NB4 (cell line): ENCODE measurements around the gene IP6K1.

Experiments used
- DNase-seq: peaks from one replicate; pipeline ENCODE4 v3.0.0; 2010; ENCODE audit warnings: low read depth
- H3K4me3 ChIP-seq: one replicate; pipeline ENCODE4 v1.5.1; 2011; ENCODE audit warnings: mild to moderate bottlenecking, low read depth, low read length, moderate library complexity
- CTCF ChIP-seq: IDR thresholded peaks from one replicate; pipeline ENCODE4 v1.5.1; 2012; ENCODE audit warnings: low read depth, low read length
- MYC ChIP-seq: IDR thresholded peaks from 2 replicates; pipeline ENCODE4 v1.6.1; 2011; ENCODE audit warnings: low read depth, low read length
- POLR2A ChIP-seq: IDR thresholded peaks from 2 replicates; pipeline ENCODE4 v1.6.1; 2011; ENCODE audit warnings: mild to moderate bottlenecking; ENCODE audit not compliant: insufficient read length; ENCODE audit errors: extremely low read depth
- TF ChIP-seq, protein P1 (sequence below): IDR thresholded peaks from 2 replicates; pipeline ENCODE4 v1.6.1; 2011; ENCODE audit warnings: low read depth, low read length

Gene IP6K1

GRCh38 chr3:49794431-49794830 is 8.1 kb upstream of the IP6K1 start:
- no peak for DNase-seq
- H3K4me3 ChIP-seq = no peak overlapping the region
- TF ChIP-seq MYC (no peak), POLR2A (no peak), CTCF (no peak)
- TF ChIP-seq, protein P1, sequence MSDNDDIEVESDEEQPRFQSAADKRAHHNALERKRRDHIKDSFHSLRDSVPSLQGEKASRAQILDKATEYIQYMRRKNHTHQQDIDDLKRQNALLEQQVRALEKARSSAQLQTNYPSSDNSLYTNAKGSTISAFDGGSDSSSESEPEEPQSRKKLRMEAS = no peak

DNA sequence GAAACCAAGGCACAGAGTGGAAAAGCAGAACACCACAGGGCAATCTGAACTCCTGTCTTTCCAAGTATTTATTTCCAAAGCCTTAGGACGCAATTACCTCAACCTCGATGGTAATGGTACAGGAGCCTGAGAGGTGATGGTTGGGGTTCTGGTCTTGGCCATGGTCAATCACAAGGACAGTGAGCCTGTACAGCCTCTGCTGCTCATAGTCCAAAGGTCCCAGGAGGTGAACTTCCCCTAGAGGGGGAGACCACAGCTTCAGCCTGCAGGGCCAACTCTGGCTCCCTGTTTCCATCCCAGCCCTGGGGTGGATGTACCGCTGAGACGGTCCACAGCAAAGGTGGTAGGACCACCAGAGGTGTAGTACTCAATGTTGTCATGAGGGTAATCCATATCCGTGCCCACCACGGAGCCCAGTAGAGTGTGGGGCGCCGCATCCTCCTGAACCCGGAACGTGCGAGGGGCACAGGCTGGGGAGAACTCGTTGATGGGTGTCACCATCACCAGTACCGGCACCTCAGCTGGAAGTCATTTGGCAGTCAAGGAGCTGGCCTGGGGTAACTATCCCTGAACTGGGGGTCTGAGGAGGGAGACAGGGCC is 7.2 kb upstream of the IP6K1 start:
- DNase-seq = no peak
- H3K4me3 ChIP-seq = no peak overlapping the region
- TF ChIP-seq MYC (no peak), CTCF (no peak), POLR2A (no peak)
- TF ChIP-seq, protein P1 = no peak

DNA sequence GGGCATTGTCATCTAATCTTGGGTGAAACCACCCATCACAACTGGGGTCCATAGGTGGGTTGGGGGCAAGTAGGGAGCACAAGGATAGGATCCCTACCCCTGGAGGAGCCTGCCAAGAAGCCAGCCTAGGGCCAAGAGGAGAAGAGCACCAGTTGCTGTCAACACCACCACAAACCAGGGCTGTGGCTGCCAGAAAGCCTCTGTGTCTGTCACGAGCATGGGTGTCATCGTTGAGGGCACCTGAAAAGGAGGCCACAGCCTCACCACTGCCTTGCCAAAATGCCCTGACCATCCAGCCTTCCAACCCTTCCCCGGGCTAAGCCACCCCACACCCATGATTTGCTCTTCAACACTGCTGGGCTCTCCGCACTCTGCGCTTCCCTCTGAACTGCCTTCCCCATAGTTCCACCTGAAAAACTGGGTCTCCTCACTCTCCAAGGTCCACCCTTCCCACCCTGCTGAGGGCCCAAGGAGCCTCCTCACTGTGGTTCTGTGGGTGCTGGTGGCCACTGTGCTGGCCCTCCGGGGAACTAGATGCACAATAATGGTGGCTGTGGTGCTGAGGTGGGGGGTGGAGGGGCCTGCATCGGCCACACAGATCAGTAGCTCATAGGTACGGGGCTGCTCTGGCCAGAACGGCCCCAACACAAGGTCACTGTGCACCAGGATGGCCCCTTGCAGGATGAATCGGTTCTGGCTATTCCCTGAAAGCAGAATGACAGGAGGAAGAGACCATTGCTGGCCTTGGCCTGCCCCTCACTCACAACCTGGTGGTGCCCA is 6.2 kb upstream of the IP6K1 start:
- H3K4me3 ChIP-seq = no peak overlapping the region
- no peak for DNase-seq
- TF ChIP-seq, protein P1 = no peak
- TF ChIP-seq MYC = no peak
- TF ChIP-seq CTCF = no peak
- no peak for TF ChIP-seq POLR2A

- TF ChIP-seq MYC (no peak), POLR2A (no peak), CTCF (no peak)
- TF ChIP-seq, protein P1 = no peak
- H3K4me3 ChIP-seq = no peak overlapping the region
- no peak for DNase-seq
Observed at GRCh38 chr3:49791571-49791970, 5.2 kb upstream of the IP6K1 start.

DNA sequence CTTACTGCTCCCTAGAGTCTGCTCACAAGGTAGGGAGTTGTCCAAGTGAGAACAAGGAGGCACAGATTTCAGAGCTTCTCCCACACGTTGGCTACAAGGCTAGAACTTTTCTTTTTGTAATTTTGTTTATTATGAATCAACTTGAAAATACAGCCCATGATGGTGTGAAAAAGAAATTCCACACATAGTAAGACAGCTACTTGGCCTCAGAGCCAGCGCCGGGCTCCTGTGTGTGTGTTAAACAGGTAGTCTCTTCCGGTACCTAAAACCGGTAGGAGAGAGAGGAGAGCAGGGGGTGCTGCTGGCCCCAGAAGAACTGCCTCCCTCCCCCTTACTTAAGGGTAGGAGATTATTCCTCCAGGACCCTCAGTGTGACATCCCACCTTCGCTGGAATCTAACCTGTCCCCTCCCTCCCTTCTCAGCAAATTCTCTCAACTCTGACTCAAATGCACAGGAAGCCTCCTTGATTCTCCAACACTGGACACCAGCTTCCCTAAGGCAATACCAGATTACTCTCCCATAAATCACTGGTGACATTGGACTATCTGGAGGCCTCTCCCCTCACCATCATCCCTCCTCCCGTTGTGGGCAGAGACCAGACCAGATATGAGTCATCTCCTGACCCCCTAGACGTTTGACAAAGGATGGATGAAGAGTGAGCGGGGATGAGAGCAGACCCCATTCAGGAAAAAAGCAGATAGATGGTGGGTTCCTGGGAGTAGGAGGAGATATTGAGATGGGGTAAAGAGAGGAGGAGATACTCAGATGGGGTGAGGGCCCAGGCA is 4.5 kb upstream of the IP6K1 start:
- no peak for DNase-seq
- TF ChIP-seq MYC (no peak), POLR2A (no peak), CTCF (no peak)
- TF ChIP-seq, protein P1 = no peak
- no peak overlapping the region for H3K4me3 ChIP-seq
